Endothelial cell of umbilical vein (primary cell): ENCODE results near the gene SYT10. TPM values are rescaled to one million over a fixed set of nuclear protein-coding genes. Genes with fewer than 3 reads are reported as not detected.
"Not testable (repeated sequence)": the region's sequence is repeated elsewhere in the genome, so short reads cannot be mapped to it uniquely, and the experiment has no call there.

Experiments used
- BruUV-seq: library from RNA; stranded (reverse); fragments of 400-500 nt; replicated peaks from 2 replicates; lab custom pipeline; 2021; lab: Mats Ljungman, UMichigan
- CTCF ChIA-PET: fragments of 300-600, 350-600 bp; sonication (Branson Sonifier 250); formaldehyde crosslinking; loops from one replicate; lab custom pipeline; 2021; ENCODE audit warnings: antibody characterized with exemption, inconsistent platforms; lab: Charles Lee
- POLR2A ChIA-PET: fragments of 300-600, 350-600 bp; sonication (Branson Sonifier 250); formaldehyde crosslinking; loops from one replicate; lab custom pipeline; 2021; ENCODE audit warnings: antibody characterized with exemption, inconsistent platforms; lab: Charles Lee
- DNase-seq: peaks from one replicate; pipeline ENCODE4 v3.0.0-alpha.2; 2011; ENCODE audit warnings: low read depth, low spot score
- FAIRE-seq: peaks from 2 replicates; lab custom pipeline; 2011; peaks lifted over from hg19 to GRCh38; lab: Jason Lieb, UNC
- H2AFZ ChIP-seq: 2 replicates; pipeline ENCODE4 v1.6.0; 2012; ENCODE audit warnings: low read depth, low read length, control low read depth, inconsistent platforms
- H3K27ac ChIP-seq: 2 replicates; pipeline ENCODE4 v1.5.1; 2011; ENCODE audit warnings: low read depth, mild to moderate bottlenecking, control low read depth, low read length, moderate library complexity; ENCODE audit not compliant: insufficient read depth
- H3K27me3 ChIP-seq, 2 experiments: 2 replicates each; pipeline versions ENCODE4 v1.6.0 to v1.6.1; 2011; ENCODE audit warnings: low read length in 2 of 2, mixed read lengths in 1 of 2; ENCODE audit not compliant: control insufficient read depth in 2 of 2, insufficient read depth in 2 of 2
- H3K36me3 ChIP-seq, 2 experiments: 2 replicates in 1 of 2; 3 replicates in 1 of 2; pipeline ENCODE4 v1.5.1; 2011; ENCODE audit warnings: low read length in 2 of 2, mild to moderate bottlenecking in 1 of 2, moderate library complexity in 1 of 2; ENCODE audit not compliant: control insufficient read depth in 2 of 2, insufficient read depth in 2 of 2; ENCODE audit errors: extremely low read depth in 1 of 2
- H3K4me1 ChIP-seq: 3 replicates; pipeline ENCODE4 v1.5.1; 2011; ENCODE audit warnings: mild to moderate bottlenecking, low read length; ENCODE audit not compliant: control insufficient read depth, insufficient read depth; ENCODE audit errors: extremely low read depth
- H3K4me2 ChIP-seq: 2 replicates; pipeline ENCODE4 v1.6.1; 2011; ENCODE audit warnings: low read length, control low read depth, mixed read lengths; ENCODE audit not compliant: insufficient read depth
- H3K4me3 ChIP-seq, 3 experiments: fragments of 200-600 bp in 1 of 3; sonication (generic), shearing (Covaris generic) in 1 of 3; replicated peaks in 1 of 3; 2 replicates each; pipeline ENCODE4 v1.5.1; 2011 to 2016; ENCODE audit warnings: control low read depth in 3 of 3, low read length in 3 of 3, mild to moderate bottlenecking in 2 of 3, inconsistent platforms in 1 of 3, low read depth in 1 of 3, moderate library complexity in 1 of 3; ENCODE audit not compliant: insufficient read depth in 1 of 3
- H3K79me2 ChIP-seq: 2 replicates; pipeline ENCODE4 v1.6.0; 2012; ENCODE audit warnings: low read length, inconsistent platforms; ENCODE audit not compliant: control insufficient read depth, insufficient read depth
- H3K9ac ChIP-seq: replicated peaks from 2 replicates; pipeline ENCODE3; 2011; ENCODE audit warnings: low read length, control low read depth; ENCODE audit not compliant: insufficient read depth; ENCODE audit errors: extremely low read depth
- H3K9me1 ChIP-seq: replicated peaks from 3 replicates; pipeline ENCODE4 v1.6.0; 2011; ENCODE audit warnings: mild to moderate bottlenecking, low read length; ENCODE audit not compliant: control insufficient read depth, insufficient read depth; ENCODE audit errors: extremely low read depth
- H3K9me3 ChIP-seq: replicated peaks from 2 replicates; pipeline ENCODE4 v1.5.1; 2012; ENCODE audit warnings: low read length, inconsistent platforms; ENCODE audit not compliant: control insufficient read depth, insufficient read depth
- H4K20me1 ChIP-seq: replicated peaks from 2 replicates; pipeline ENCODE3; 2011; ENCODE audit warnings: mild to moderate bottlenecking, low read length; ENCODE audit not compliant: control insufficient read depth, insufficient read depth; ENCODE audit errors: extremely low read depth
- CTCF ChIP-seq, 2 donors: IDR thresholded peaks; 1 replicate in 1 of 2; 2 replicates in 1 of 2; pipeline ENCODE4 v1.5.1; 2011; ENCODE audit warnings: low read length in 2 of 2, mild to moderate bottlenecking in 2 of 2, moderate library complexity in 2 of 2, control low read depth in 1 of 2, inconsistent platforms in 1 of 2, low read depth in 1 of 2; ENCODE audit not compliant: insufficient read depth in 1 of 2; ENCODE audit errors: extremely low read depth in 1 of 2
- EZH2 ChIP-seq: IDR thresholded peaks from 2 replicates; pipeline ENCODE4 v1.6.1; 2012; ENCODE audit warnings: borderline replicate concordance, low read depth, mild to moderate bottlenecking, moderate library complexity, low read length, inconsistent platforms; ENCODE audit not compliant: severe bottlenecking
- FOS ChIP-seq: IDR thresholded peaks from 2 replicates; pipeline ENCODE4 v1.6.1; 2011; ENCODE audit warnings: mild to moderate bottlenecking, low read length, moderate library complexity, borderline replicate concordance; ENCODE audit not compliant: insufficient read depth
- GATA2 ChIP-seq: IDR thresholded peaks from 2 replicates; pipeline ENCODE4 v1.7.0; 2011; ENCODE audit warnings: low read depth, mild to moderate bottlenecking, moderate library complexity, mixed read lengths, low read length; ENCODE audit not compliant: insufficient read length, insufficient read depth
- JUN ChIP-seq: IDR thresholded peaks from 2 replicates; pipeline ENCODE4 v1.6.1; 2011; ENCODE audit warnings: borderline replicate concordance, low read depth; ENCODE audit not compliant: insufficient read length, insufficient read depth
- MAX ChIP-seq: IDR thresholded peaks from 2 replicates; pipeline ENCODE4 v1.6.1; 2011; ENCODE audit not compliant: insufficient read depth, insufficient read length
- MYC ChIP-seq: IDR thresholded peaks from one replicate; pipeline ENCODE4 v1.6.1; 2011; ENCODE audit warnings: mild to moderate bottlenecking, low read depth, low read length
- POLR2A ChIP-seq: IDR thresholded peaks from 2 replicates; pipeline ENCODE4 v1.6.1; 2012; ENCODE audit warnings: low read depth, mild to moderate bottlenecking, control low read depth, low read length
- POLR2AphosphoS5 ChIP-seq: IDR thresholded peaks from 2 replicates; pipeline ENCODE4 v1.6.1; 2012; ENCODE audit warnings: low read depth, mild to moderate bottlenecking, control low read depth, low read length, moderate library complexity; ENCODE audit not compliant: insufficient read depth
- dilution Hi-C: fragments of 300-500 bp; cut with MboI; formaldehyde crosslinking; loops from one replicate; pipeline ENCODE4 v1.15.0; 2019; ENCODE audit warnings: low sequenced_read_pairs; ENCODE audit not compliant: extremely low pct_ligation_motif_present
- intact Hi-C: fragments of 100-400 bp; cut with micrococcal nuclease; formaldehyde crosslinking; loops from one replicate; pipeline ENCODE4 v1.10.0; 2022
- polyA plus RNA-seq, 4 experiments: library from polyadenylated mRNA; depleted of rRNA in 3 of 4; stranded (reverse) in 3 of 4; unstranded in 1 of 4; fragments of >200 nt; gene quantifications; 2 replicates each; pipeline versions ENCODE4 v1.2.1 to v1.2.3, GENCODE V29; 2011 to 2012; ENCODE audit warnings: missing spikeins in 1 of 4
- total RNA-seq: library from RNA; stranded (reverse); gene quantifications from 2 replicates; pipeline ENCODE4 v1.2.3, GENCODE V29; 2021

The SYT10 gene
- total and polyA plus RNA-seq, 2 donors (not counting 3 experiments of a cell fraction or from before 2014, with no cell fraction given) = not detected

DNA sequence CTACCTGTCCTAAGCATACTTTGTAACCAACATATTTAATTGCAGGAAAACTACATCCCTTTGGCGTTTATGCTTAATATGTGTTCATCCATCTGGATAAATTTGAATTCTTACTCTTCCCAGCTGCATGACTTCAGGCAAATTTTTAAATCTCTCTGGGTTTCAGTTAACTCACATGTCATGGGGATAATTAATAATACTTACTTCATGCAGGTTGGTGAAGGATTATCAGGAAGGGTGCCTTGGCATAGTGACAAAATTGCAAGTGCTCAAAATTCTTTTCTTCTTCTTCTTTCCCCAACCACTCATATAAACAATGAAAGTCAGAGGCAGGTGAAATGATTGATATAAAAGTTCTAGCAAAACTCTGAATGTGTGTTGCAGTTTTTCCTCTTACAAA is 15.9 kb downstream of the SYT10 start:
- DNase-seq = no peak
- ChIA-PET POLR2A (no interaction called here), CTCF (no interaction called here)
- Histone ChIP-seq H3K79me2 (no peaks in the 10 kb centered on the region), H4K20me1 (no peaks in the 10 kb centered on the region), H3K9me3 (no peaks in the 10 kb centered on the region), H3K27me3 (no peaks in the 10 kb centered on the region), H3K4me2 (no peak overlapping the region), H2AFZ (no peak overlapping the region), H3K4me3 (no peak overlapping the region), H3K9me1 (no peaks in the 10 kb centered on the region), H3K9ac (no peak overlapping the region), H3K27ac (no peak overlapping the region), H3K36me3 (no peaks in the 10 kb centered on the region), H3K4me1 (no peaks in the 10 kb centered on the region)
- FAIRE-seq = no peak
- BruUV-seq = no TSS peak
- intact Hi-C loops (no loop called here), dilution Hi-C loops (no loop called here)
- TF ChIP-seq FOS (no peak), MAX (no peak), CTCF (IDR thresholded peaks at IDR 0.05; ENCODE audit: extremely low read depth in 1 of 2, insufficient read depth in 1 of 2, low read depth in 1 of 2, low read length in 2 of 2) (no peak), MYC (no peak), JUN (no peak), EZH2 (no peak), POLR2A (no peak), POLR2AphosphoS5 (no peak), GATA2 (no peak)

- H3K27ac ChIP-seq, H3K36me3 ChIP-seq, H3K4me2 ChIP-seq, H3K9me3 ChIP-seq, H3K27me3 ChIP-seq, H3K4me1 ChIP-seq, H3K9ac ChIP-seq, H2AFZ ChIP-seq, intact Hi-C loops, CTCF ChIA-PET, DNase-seq, dilution Hi-C loops, BruUV-seq, FAIRE-seq, H3K79me2 ChIP-seq, H3K9me1 ChIP-seq, POLR2A ChIA-PET, H4K20me1 ChIP-seq, H3K4me3 ChIP-seq: not testable (repeated sequence)
Measured at GRCh38 chr12:33412410-33412809, 27.2 kb downstream of the SYT10 start.
